Measurements from ENCODE around the gene PRM3.

GRCh38 chr16:11280616-11281522, 7.4 kb upstream of the PRM3 start, which contains the start of gene PRM1:
- TF ChIP-seq CTCF (IDR thresholded peaks at IDR 0.05), result no peak
- no peak for TF ChIP-seq EZH2 (IDR thresholded peaks at IDR 0.05)
